LNCaP clone FGC (cell line): ENCODE results near the gene PPL.

Source experiments
- DNase-seq: peaks from one replicate; pipeline ENCODE4 v3.0.0-alpha.2; 2011; ENCODE audit warnings: low read depth
- H3K4me3 ChIP-seq: 2 replicates; pipeline ENCODE4 v1.5.1; 2011; ENCODE audit warnings: mild to moderate bottlenecking, low read depth, low read length, control low read depth
- TF ChIP-seq, protein P1 (sequence below): IDR thresholded peaks from 2 replicates; pipeline ENCODE4 v1.5.1; 2012; ENCODE audit warnings: mild to moderate bottlenecking; ENCODE audit not compliant: control insufficient read depth, insufficient read depth; ENCODE audit errors: extremely low read depth

PPL gene

DNA sequence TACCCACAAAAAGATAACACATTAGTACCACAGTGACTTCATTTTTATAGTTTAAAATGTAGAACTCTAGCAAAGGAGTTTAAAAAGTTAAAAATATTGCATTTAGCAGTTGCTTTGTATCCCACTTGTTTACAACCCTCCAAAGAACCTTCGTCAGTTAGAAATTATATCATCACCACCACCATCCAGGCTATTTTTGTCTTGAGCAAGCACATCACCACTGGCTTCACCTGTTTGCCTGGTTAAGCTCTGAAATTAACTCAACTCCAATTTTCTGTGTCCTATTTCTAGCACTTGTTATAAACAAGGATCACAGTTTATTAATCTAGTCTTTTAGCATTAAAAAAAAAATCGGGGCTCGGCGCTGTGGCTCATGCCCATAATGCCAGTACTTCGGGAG, 96.0 kb downstream of the PPL start:
- no peak for DNase-seq
- TF ChIP-seq, protein P1, sequence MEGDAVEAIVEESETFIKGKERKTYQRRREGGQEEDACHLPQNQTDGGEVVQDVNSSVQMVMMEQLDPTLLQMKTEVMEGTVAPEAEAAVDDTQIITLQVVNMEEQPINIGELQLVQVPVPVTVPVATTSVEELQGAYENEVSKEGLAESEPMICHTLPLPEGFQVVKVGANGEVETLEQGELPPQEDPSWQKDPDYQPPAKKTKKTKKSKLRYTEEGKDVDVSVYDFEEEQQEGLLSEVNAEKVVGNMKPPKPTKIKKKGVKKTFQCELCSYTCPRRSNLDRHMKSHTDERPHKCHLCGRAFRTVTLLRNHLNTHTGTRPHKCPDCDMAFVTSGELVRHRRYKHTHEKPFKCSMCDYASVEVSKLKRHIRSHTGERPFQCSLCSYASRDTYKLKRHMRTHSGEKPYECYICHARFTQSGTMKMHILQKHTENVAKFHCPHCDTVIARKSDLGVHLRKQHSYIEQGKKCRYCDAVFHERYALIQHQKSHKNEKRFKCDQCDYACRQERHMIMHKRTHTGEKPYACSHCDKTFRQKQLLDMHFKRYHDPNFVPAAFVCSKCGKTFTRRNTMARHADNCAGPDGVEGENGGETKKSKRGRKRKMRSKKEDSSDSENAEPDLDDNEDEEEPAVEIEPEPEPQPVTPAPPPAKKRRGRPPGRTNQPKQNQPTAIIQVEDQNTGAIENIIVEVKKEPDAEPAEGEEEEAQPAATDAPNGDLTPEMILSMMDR: no peak
- H3K4me3 ChIP-seq: no peak overlapping the region

DNA sequence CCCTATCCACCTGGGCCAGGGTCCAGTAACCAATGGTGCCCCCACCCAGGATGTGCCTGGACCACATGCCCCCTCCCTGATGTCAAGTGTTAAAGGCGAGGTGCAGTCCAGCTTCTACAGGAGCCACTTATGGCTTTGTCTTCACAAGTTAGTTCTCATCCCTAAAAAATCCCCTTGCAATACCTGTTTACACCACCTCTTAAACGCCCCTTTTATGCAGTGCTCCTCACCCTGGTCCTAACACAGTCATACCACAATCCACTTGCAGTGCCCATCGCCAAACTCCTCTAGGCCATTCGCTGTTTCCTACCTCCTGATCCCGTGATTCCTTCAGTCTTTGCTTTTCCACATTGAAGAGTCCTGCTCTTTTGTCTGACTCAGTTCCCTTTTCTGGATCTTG, 97.0 kb downstream of the PPL start:
- no peak overlapping the region for H3K4me3 ChIP-seq
- DNase-seq: no peak
- TF ChIP-seq, protein P1: no peak

DNA sequence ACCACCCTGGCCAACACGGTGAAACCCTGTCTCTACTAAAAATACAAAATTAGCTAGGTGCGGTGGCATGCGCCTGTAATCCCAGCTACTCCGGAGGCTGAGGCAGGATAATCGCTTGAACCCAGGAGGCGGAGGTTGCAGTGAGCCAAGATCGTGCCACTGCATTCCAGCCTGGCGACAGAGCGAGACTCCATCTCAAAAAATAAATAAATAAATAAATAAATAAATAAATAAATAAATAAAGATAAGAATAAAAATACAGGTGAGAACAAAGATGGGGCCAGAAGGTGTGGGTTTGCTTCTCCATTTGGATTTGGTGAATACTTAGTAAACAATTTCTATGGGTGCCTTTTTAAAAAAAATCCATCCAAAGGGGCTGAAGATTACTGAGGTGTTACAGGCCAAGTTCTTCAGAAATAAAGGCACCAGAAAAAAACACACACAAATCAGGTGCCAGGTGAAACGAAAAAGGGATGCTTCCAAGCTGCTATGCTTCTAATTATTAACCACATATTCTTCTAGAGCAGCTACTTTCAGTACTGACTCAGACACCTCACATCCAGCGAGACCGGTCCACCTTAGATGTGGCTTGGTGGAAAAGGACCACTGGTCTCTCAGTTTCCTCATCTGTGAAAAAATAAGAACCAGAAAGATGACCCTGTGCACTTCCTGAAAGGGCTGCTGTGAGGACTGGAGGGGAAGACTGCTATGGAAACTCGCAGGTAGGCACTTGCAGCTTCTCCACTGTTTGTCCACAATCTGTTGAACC, 99.0 kb downstream of the PPL start:
- H3K4me3 ChIP-seq: no peak overlapping the region
- no peak for DNase-seq
- TF ChIP-seq, protein P1: no peak

DNA sequence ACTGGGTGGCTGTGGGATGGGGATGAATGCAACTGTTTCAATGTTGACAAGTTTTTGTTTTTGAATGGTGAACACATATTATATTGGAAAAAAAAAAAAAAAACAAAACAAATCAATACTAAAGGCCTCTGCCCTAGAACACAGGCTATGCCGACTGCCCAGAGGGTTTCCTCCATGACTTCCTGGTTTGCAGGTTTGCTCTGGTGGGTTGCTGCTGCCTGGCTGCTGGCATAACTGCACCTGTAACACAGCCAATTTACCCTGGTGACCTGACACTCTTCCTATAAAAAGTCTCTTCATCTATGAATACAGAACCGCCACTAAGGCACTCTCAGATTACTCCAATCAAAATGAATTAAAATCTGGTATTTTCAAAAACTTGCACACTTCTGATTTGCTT, 100.2 kb downstream of the PPL start:
- no peak overlapping the region for H3K4me3 ChIP-seq
- TF ChIP-seq, protein P1: no peak
- DNase-seq: no peak

DNA sequence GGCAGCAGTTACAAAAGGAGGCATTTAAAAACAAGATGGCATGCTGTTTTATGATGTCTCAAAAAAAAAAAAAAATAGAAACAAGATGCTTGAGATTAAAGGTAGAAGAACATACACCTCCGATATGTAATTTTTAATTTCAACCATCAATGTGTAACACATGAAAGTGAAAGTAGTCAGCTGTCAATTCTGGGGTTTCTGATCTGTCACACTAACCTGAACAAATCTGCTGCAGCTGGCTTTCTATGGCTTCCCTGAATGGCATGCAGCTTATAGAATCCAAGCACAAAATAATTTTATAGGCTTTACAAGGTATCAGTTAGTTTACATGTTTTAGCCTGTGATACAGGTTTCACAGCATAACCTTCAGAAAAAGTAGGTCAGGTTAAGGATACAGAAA, 103.4 kb downstream of the PPL start:
- no peak overlapping the region for H3K4me3 ChIP-seq
- no peak for DNase-seq
- TF ChIP-seq, protein P1: no peak

DNA sequence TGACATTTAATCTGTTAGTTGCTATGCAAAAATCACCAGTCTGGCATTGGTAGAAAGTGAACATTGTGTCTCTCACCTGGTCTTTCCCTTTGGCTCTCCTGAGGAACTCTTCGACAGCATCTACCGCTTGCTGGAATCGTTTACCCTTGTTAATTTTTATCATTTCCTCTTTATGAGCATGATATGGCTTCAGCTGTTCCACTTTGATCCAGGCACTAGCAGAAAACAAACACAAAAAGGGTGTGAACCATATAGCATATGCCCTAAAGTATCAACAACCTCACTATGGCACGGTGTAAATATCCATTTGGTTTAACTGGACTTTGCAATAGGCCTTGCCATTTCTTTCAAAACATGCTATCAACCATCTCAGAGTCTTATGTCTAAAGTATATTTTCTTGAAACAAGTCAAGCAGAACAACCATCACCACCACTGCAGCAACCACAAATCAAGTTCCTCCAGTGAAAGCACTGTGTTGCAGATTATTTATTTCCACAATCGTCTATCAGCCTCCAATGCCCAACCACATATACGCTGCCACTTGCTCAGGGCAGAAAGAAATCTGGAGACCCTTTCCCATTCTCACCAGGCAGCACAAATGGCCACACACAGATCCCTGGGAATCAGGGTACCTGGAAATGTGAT, 104.1 kb downstream of the PPL start:
- H3K4me3 ChIP-seq: no peak overlapping the region
- TF ChIP-seq, protein P1: no peak
- DNase-seq: peak; percentile 35
